DMS53 (cell line): ENCODE results near the gene DKKL1.
A peak's percentile ranks its signal among the peaks of the same experiment; 100 is the strongest.

Source experiments
- DNase-seq: peaks from one replicate; lab custom pipeline; 2025; lab: John Stamatoyannopoulos, UW

DKKL1 gene

GRCh38 chr19:49338023-49338677 is 25.5 kb upstream of the DKKL1 start:
- DNase-seq: no peak

- peak; percentile 85 for DNase-seq
These were observed 24.9 kb upstream of the DKKL1 start for GRCh38 chr19:49338691-49339300.

GRCh38 chr19:49339301-49340068 is 24.2 kb upstream of the DKKL1 start:
- DNase-seq: peak; percentile 87

- peak; percentile 67 for DNase-seq
These were observed 23.4 kb upstream of the DKKL1 start for GRCh38 chr19:49340069-49340864.

DNA sequence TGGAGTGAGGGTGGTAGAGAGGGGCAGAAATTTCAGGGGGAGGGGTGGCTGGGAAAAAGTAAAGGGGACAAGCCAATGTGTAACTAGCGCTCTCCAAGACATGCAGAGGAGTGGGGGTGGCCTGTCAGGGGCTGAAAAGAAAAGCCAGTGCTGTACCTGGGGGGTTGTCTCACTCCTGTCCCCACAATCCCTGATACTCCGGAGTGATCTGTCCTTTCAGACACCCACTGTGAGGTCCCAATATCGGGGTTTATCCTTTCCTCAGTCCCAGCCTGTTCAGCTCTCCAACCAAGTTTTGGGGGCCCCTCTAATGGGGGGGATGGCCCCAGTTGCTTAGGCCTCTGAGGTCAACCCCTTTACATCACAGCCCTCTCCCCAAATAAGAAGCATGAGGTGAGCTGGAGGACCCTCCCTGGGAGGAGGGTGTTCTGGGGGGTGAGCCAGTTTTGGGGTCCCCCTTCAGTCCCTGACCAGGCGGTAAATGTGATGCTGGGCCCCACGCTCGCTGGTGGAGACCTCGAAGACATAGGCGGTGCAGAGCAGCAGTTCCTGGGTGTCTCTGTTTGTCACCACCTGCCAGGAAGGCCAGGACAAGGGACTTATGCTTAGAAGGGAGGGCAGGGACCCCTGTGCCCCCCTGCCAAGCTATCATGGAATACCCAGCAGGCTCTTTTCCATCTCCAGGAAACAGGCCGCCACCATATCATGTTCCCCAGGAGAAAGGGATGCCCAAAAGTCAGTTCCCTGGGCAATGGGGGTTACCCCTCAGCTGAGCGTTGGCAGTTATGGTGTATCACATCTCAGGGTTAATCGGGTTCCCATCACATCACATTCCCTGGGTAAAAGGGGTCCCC is 22.6 kb upstream of the DKKL1 start:
- DNase-seq: no peak

- DNase-seq: no peak
These were observed 21.4 kb upstream of the DKKL1 start for GRCh38 chr19:49342291-49342721.

DNA sequence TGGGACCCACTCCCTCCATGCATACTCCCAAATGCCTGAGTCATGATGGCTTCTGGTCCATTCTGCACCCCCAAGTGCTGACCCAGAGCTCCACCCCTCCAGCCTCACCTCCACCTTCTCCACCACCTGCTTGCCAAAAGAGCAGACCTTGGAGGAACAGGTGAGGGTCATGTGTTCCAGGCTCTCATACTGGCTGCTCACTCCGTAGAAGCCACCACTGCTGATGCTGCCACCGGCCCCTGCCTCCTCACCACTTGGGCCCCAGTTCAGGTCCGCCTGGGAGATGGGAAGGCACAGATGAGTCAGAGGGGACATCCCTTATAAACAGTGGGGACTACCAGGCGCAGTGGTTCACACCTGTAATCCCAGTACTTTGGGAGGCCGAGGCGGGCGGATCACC is 20.6 kb upstream of the DKKL1 start:
- DNase-seq: no peak

GRCh38 chr19:49344505-49345423 is 18.9 kb upstream of the DKKL1 start:
- DNase-seq: no peak

- no peak for DNase-seq
These were observed 16.5 kb upstream of the DKKL1 start for GRCh38 chr19:49347191-49347590.

DNA sequence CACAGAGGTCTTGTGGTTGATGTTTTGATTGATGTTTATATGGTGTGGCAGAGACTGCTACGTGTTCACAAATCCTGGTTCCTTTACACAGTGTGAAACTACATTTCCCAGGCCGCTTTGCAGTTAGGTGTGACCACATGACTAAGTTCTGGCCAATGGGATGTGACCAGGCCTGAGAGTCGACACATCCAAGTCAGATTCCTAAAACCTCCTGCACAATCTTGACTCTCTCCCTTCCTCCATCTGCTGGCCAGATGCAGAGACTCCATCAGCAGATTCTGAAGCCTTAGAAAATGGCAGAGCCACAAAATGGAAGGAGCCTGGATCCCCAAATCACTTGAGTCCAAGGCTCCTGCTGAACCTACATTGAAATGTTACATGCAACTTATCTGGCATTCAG is 15.8 kb upstream of the DKKL1 start:
- DNase-seq: peak; percentile 22

DNA sequence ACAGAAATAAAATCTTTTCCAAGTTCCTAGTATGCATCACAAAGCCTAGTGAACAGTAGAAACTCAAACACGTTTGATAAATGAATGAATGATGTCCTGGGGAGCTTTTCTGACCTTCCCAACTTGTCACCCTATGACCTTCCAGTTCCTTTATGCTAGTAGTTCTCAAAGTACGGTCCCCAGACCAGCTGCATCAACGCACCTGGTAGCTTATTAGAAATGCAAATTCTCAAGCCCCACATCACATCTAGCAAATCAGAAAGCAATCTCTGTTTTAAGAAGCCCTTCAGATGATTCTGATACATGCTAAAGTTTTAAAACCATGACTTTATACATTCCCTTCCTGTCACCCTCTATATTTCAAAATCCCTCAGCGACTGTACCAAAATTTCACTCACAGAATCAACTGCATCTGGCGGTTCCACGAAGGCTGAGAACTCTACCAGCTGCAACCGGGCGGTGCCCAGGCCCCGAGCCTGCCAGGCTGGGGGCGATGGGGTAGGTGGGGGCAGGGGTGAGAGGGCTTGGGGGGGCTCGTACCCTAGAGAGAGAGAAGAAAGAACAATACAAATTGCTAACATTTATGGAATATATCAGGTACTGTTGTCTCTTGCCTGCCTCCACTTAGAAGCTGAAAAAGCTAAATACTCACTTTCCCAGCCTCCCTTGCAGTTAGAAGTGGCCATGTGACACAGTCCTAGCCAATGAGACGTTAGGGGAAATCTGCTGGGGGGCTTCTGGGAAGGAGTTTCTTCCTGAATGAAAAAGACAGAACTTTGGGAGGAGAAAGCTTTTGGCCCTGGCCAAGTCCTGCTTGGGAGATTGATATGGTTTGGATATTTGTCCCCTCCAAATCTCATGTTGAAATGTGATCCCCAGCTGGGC is 15.1 kb upstream of the DKKL1 start:
- no peak for DNase-seq

- no peak for DNase-seq
These were observed 14.1 kb upstream of the DKKL1 start for GRCh38 chr19:49349567-49349966.

- DNase-seq: no peak
These were observed 7.7 kb upstream of the DKKL1 start for GRCh38 chr19:49355909-49356353.

DNA sequence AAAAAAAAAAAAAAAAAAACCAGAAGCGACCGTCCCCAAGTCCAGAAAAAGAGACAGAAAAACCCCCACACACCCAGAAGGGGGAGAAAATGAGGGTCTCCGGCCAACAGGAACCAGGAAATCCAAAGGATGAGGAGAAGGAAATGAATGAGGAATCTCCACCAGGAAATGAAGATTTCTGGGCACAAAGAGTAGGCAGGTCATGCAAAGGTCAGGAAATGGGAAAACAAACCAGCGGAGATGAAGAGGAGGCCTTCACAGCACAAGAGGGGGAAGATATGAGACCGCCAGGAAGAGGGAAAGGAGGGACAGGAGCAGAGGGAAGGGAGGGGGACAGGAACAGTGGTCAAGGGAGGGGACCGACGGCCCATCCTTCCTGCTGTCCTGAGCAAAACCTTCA is 7.3 kb upstream of the DKKL1 start:
- no peak for DNase-seq

GRCh38 chr19:49357186-49357585 is 6.5 kb upstream of the DKKL1 start:
- no peak for DNase-seq

DNA sequence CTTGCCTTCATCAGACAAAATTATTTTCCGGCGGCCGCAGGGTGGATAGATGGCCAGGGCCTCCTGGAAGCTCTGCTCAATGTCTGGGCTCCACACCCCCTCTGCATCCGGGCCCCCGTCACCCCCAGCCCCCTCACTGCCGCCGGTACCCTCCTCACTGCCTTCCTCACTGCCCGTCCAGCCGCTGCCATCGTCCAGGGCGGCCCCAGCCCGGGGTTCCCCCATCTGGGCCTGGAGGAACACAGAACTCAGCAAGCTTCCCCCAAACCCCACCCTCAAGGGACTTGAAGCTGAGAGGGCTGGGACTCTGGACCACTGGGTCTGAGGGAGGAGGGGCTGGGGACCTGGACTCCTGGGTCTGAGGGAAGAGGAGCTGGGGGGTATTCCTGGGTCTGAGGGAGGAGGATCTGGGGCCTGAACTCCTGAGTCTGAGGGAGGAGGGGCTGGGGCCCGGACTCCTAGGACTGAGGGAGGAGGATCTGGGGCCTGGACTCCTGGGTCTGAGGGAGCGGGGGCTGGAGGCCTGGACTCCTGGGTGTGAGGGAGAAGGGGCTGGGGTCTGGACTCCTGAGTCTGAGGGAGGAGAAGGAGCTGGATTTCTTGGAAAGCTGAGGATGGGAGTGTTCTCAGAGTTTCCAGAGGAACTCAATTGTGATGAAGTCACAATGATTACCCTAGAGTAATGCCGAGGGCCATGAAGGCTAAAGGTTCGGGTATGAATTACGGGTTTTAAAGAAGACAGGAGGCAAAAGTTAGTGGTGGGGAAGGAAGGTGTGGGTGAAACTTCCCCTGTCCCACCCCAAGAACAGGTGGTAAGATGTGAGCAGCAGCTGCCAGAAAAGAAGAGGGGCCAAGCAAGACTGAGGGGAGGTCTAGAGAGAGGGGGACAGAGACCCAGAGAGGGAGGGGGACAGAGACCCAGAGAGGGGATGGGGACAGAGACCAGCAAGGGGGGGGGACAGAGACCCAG is 3.5 kb upstream of the DKKL1 start:
- DNase-seq: no peak

- DNase-seq: peak; percentile 33
These were observed 2.1 kb upstream of the DKKL1 start for GRCh38 chr19:49361438-49362047.
